AG09319 (cell line): ENCODE results near the gene AIFM3.

Experiments
- DNase-seq: peaks from one replicate; pipeline ENCODE4 v3.0.0-alpha.2; 2010; ENCODE audit warnings: low read depth; ENCODE audit errors: extremely low read depth
- TF ChIP-seq, protein P1 (sequence below): IDR thresholded peaks from 2 replicates; pipeline ENCODE4 v1.5.1; 2011; ENCODE audit warnings: low read depth, mild to moderate bottlenecking, inconsistent platforms, low read length, moderate library complexity

AIFM3 gene

GRCh38 chr22:20963201-20964052, 3.6 kb upstream of the AIFM3 start:
- no peak for DNase-seq
- TF ChIP-seq, protein P1, sequence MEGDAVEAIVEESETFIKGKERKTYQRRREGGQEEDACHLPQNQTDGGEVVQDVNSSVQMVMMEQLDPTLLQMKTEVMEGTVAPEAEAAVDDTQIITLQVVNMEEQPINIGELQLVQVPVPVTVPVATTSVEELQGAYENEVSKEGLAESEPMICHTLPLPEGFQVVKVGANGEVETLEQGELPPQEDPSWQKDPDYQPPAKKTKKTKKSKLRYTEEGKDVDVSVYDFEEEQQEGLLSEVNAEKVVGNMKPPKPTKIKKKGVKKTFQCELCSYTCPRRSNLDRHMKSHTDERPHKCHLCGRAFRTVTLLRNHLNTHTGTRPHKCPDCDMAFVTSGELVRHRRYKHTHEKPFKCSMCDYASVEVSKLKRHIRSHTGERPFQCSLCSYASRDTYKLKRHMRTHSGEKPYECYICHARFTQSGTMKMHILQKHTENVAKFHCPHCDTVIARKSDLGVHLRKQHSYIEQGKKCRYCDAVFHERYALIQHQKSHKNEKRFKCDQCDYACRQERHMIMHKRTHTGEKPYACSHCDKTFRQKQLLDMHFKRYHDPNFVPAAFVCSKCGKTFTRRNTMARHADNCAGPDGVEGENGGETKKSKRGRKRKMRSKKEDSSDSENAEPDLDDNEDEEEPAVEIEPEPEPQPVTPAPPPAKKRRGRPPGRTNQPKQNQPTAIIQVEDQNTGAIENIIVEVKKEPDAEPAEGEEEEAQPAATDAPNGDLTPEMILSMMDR: no peak

GRCh38 chr22:20964090-20964798, 2.8 kb upstream of the AIFM3 start:
- no peak for DNase-seq
- TF ChIP-seq, protein P1: no peak

GRCh38 chr22:20964799-20965103, 2.3 kb upstream of the AIFM3 start:
- TF ChIP-seq, protein P1: no peak
- no peak for DNase-seq

DNA sequence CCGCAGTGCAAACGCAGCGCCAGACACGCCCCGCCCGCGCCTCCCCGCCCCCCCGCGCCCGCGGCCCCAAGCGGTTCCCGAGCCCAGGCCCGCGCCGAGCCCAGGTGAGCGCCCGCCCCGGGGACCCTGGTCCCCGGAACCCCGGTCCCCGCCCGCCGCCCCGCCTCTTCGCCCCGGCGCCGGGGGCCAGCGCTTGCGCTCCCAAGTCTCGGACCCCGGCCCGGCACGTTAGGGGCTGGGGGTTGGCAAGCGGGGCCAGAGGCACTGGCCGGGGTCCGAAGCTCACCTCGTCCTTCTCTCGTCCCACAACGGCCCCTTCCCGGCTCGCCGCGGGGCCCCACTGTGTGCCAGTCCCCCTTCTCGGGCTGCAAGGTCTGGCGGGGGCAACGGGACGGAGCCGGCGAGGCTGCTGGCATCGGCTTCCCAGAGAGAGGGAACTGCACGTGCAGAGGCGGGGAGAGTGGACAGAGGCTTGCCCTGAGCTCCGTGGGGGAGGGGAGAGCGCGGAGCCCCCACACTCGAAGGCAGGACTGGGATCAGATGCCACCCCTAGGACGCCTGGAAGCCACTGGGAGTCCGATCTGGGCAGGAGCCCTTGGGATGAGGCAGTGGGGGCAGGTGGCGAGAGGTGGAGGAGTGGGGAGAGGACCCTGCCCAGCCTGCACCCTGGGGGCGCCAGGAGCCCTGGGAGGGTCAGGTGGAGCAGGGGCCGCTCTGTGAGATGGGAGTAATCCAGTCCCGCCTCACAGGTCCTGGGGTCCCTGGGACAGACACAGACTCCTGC, 1.8 kb upstream of the AIFM3 start:
- DNase-seq: no peak
- TF ChIP-seq, protein P1: no peak

GRCh38 chr22:20965888-20966855, 883 bp upstream of the AIFM3 start:
- DNase-seq: no peak
- TF ChIP-seq, protein P1: no peak

DNA sequence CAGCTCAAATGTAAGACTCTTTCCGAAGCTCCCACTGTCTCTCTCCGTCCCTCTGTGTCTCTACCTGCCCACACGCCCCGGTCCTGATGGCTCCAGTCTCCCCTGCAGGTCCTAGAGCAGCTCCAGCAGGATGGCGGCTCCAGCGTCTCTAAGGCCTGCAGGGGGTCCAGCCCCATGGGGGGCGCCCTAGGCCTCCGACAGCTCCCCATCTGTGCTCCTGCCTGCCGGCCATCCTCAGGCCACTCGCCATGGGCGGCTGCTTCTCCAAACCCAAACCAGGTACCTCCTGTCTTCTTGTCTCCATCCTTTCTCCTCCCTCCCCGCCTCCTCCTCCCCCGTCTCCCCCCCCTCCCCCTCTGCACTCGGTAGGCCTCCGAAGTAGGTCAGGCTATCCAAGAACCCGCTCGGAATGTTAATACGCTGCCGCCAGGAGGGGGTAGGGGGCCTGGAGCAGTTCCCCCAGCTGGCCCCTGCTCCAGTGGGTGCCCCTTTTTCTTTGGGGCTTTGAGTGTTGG, 699 bp downstream of the AIFM3 start:
- TF ChIP-seq, protein P1: no peak
- no peak for DNase-seq
